T-helper 17 cell (primary cell): ENCODE results near the gene C1orf21. TPM values are rescaled to one million over a fixed set of nuclear protein-coding genes. Genes with fewer than 3 reads are reported as not detected.

Experiments
- ATAC-seq: fragments of 150-1000 bp; cut with Tn5 transposase; 2 replicates; pipeline ENCODE4 v1.10.0; 2021; ENCODE audit warnings: mild to moderate bottlenecking, moderate library complexity
- DNase-seq, 3 donors: peaks; one replicate each; pipeline versions ENCODE4 v3.0.0 to v3.0.0-alpha.2; 2020 to 2021
- H3K9me3 ChIP-seq: one replicate; pipeline ENCODE4 v1.7.0; 2013; ENCODE audit warnings: low read length, mild to moderate bottlenecking; ENCODE audit not compliant: control insufficient read depth, poor library complexity, severe bottlenecking
- H3K27ac Mint-ChIP-seq: one replicate; pipeline ENCODE4 v1.8.0; 2022; ENCODE audit warnings: mild to moderate bottlenecking, moderate library complexity, mixed read lengths
- H3K27me3 Mint-ChIP-seq: one replicate; pipeline ENCODE4 v1.8.0; 2022; ENCODE audit warnings: mixed read lengths
- H3K36me3 Mint-ChIP-seq: one replicate; pipeline ENCODE4 v1.8.0; 2022; ENCODE audit warnings: low read depth, mixed read lengths
- H3K4me1 Mint-ChIP-seq: one replicate; pipeline ENCODE4 v1.8.0; 2022; ENCODE audit warnings: mild to moderate bottlenecking, mixed read lengths
- H3K4me3 Mint-ChIP-seq: one replicate; pipeline ENCODE4 v1.8.0; 2022; ENCODE audit warnings: mild to moderate bottlenecking, moderate library complexity, mixed read lengths
- total RNA-seq, 4 donors: library from RNA in 2 of 4; stranded (reverse) in 2 of 4; gene quantifications; one replicate each; pipeline ENCODE4 v1.2.3 and lab custom pipeline; 2022 to 2026

Gene C1orf21
- total RNA-seq, 2 donors from 2014 or later, result 0.78 to 1.1 TPM

GRCh38 chr1:184497959-184498723 lies 111.3 kb downstream of the C1orf21 start:
- H3K27me3 Mint-ChIP-seq, result peaks cover 17% of the 10 kb centered on the region
- H3K4me1 Mint-ChIP-seq, result peaks cover 4% of the 10 kb centered on the region
- H3K4me3 Mint-ChIP-seq, result no peak overlapping the region
- H3K36me3 Mint-ChIP-seq, result peaks cover 3% of the 10 kb centered on the region
- H3K9me3 ChIP-seq, result no peaks in the 10 kb centered on the region
- ATAC-seq (no peak), DNase-seq (no peak)
- no peak overlapping the region for H3K27ac Mint-ChIP-seq

GRCh38 chr1:184499616-184500015 lies 112.8 kb downstream of the C1orf21 start:
- peaks cover 30% of the 10 kb centered on the region for H3K27me3 Mint-ChIP-seq
- no peak overlapping the region for H3K27ac Mint-ChIP-seq
- no peaks in the 10 kb centered on the region for H3K9me3 ChIP-seq
- H3K4me1 Mint-ChIP-seq, result no peaks in the 10 kb centered on the region
- no peaks in the 10 kb centered on the region for H3K36me3 Mint-ChIP-seq
- ATAC-seq, result no peak
- no peak for DNase-seq
- H3K4me3 Mint-ChIP-seq, result no peak overlapping the region

DNA sequence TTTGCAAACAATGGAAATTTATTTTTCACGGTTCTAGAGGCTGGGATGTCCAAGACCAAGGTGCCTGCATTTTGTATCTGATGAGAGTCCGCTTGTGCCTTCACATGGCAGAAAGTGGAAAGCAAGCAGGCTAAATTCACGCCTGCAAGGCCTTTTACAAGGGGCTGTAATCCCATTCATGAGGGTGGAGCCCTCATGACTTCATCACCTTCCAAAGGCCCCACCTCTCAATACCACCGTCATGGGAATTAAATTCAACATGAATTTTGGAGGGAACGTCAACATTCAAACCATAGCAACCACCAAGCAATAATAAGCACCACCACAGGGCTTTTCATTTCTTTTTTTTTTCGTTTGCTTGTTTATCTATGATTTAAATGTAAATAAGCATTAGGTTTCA lies 115.3 kb downstream of the C1orf21 start:
- H3K9me3 ChIP-seq, result no peaks in the 10 kb centered on the region
- Mint-ChIP-seq H3K4me1 (no peaks in the 10 kb centered on the region), H3K27me3 (peaks cover 35% of the 10 kb centered on the region), H3K4me3 (no peak overlapping the region), H3K27ac (no peak overlapping the region), H3K36me3 (no peaks in the 10 kb centered on the region)
- no peak for DNase-seq
- ATAC-seq, result no peak

DNA sequence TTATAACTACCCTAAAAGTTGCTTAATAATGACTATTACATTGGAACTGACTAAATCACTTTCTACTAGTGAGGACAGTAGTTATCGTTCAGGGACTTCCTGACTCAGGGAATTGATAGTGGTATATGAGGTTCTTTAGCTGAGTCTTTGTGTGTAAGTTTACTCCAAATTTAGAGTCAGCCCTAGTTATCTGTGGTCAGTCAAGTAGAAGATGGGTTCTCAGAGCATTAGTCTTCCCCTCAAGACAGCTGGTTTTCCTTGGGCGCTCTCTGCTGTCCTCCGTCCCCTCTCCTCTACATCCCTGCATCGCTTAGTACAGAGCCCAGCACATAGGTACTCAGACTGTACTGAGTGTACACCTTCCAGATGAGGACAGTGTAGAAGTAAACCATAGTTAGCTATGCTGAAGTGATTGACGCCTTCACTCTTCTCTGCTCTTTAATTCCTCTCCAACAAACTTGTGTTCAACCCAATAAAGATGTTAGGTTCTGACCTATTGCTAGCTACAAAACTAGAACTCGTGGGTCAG lies 116.5 kb downstream of the C1orf21 start:
- Mint-ChIP-seq H3K36me3 (no peaks in the 10 kb centered on the region), H3K4me3 (no peak overlapping the region), H3K27me3 (peaks cover 38% of the 10 kb centered on the region), H3K27ac (peak overlapping the region; percentile 74), H3K4me1 (no peaks in the 10 kb centered on the region)
- H3K9me3 ChIP-seq, result no peaks in the 10 kb centered on the region
- ATAC-seq (no peak), DNase-seq (no peak)

DNA sequence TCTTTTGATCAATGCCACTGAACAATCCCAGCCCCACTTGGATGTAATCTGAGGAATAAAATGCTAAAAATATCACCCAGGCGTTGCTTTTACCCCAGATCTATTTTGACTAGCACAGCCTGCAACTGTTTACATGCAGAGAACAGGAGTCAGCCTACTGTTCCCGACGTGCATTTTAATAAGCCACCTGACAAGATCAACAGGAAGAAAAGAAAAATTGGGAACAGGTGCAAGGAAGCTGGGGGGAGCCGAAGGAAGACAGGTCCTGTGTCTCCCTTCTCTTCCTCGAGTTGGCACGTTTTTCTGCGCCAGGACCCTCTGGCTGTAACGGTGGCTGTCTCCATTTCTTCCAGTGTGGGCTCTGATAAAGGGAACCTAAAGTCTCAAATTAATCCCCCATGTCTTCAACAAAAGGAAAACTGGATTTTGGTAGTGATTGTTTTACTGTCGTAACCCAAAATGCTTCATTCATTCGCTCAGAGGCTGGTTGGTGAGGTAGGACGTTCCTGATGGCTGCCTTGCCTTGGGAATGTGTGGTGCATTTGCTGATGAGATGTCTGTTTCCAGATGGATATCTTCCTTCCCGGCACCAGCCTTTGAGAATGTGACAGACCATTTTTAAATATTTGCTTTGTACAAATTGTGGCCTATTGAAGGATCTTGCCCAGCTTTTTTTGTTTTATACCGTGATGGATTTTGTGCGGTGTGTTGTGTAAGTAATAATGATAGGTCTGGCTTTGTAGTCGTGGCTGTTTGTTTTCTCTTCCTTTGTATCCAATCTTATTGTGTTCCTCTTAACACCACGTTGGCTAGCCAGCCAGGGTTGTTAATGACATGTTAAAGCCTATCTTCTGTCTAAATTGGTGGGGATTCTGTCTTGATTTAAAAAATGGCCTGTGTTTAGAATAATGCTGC lies 117.5 kb downstream of the C1orf21 start:
- H3K27me3 Mint-ChIP-seq, result peaks cover 38% of the 10 kb centered on the region
- no peaks in the 10 kb centered on the region for H3K4me1 Mint-ChIP-seq

DNA sequence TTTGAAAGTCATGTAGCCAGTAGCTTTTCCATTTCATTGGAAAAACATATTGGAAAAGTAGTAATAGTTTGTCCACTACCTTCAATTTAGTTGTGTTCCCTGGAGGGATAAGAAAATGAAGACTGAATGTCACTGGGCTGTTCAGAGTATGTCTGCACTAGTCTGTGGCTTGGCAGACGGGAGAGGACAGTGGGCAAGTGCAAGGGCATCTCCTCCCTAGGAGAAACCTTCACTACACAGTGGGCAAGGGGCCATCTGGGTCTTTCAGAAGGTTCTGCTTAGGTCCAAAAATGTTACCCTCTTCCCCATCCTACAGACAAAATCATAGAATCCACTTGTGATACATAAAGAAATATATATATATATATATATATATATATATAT lies 118.1 kb downstream of the C1orf21 start:
- DNase-seq (no peak), ATAC-seq (no peak)
- H3K4me3 Mint-ChIP-seq, result no peak overlapping the region
- no peaks in the 10 kb centered on the region for H3K4me1 Mint-ChIP-seq
- no peaks in the 10 kb centered on the region for H3K9me3 ChIP-seq
- no peak overlapping the region for H3K27ac Mint-ChIP-seq
- peaks cover 38% of the 10 kb centered on the region for H3K27me3 Mint-ChIP-seq
- no peaks in the 10 kb centered on the region for H3K36me3 Mint-ChIP-seq

More for the DNA sequence above, 117.5 kb downstream of the C1orf21 start:
- no peaks in the 10 kb centered on the region for H3K9me3 ChIP-seq
- H3K36me3 Mint-ChIP-seq, result no peaks in the 10 kb centered on the region
- ATAC-seq, result no peak
- no peak for DNase-seq
- H3K4me3 Mint-ChIP-seq, result no peak overlapping the region
- peak overlapping the region; percentile 74 for H3K27ac Mint-ChIP-seq

DNA sequence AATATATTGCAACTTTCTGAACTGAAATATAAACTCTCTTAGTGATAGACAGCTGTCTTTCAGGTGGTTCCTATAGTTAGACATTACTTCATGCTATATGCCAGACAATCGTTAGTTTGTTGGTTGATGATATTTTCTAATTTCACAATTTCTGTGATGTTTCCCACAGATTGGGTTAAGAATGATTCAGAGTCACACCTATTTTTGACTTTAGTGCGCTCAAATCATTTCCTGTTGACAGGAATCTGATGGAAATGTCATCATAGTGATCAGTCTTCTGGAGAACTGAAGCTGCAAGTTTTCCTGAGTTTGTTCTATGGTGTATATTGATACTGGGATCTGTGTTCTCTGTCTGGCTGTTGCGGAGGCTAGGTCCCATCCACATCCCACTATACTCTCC lies 119.7 kb downstream of the C1orf21 start:
- Mint-ChIP-seq H3K27ac (no peak overlapping the region), H3K4me3 (no peak overlapping the region), H3K4me1 (no peaks in the 10 kb centered on the region), H3K36me3 (no peaks in the 10 kb centered on the region), H3K27me3 (peaks cover 23% of the 10 kb centered on the region)
- H3K9me3 ChIP-seq, result no peaks in the 10 kb centered on the region
- DNase-seq (no peak), ATAC-seq (no peak)

DNA sequence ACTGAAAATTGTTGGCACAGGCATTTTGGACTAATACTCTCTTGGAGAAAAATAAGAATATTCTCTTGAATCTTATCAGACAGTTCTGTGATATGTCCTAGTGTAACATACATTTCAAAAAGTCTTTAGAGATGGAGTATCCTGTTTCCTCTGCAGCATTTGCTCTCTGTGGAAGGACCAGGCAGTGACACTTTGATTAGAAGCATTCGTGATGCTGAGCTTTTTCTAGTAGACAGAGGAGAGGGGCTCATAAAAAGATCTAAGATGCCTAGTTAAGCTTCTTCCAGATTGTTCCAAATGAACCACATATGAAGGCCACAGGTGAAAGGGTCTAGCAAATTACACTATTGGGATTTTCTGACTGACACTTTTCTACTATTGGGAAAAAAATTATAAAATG lies 120.3 kb downstream of the C1orf21 start:
- DNase-seq, result no peak
- no peaks in the 10 kb centered on the region for H3K9me3 ChIP-seq
- no peaks in the 10 kb centered on the region for H3K36me3 Mint-ChIP-seq
- no peak overlapping the region for H3K27ac Mint-ChIP-seq
- no peak overlapping the region for H3K4me3 Mint-ChIP-seq
- ATAC-seq, result no peak
- H3K4me1 Mint-ChIP-seq, result no peaks in the 10 kb centered on the region
- H3K27me3 Mint-ChIP-seq, result peaks cover 21% of the 10 kb centered on the region

GRCh38 chr1:184507604-184508280 lies 120.9 kb downstream of the C1orf21 start:
- no peak overlapping the region for H3K27ac Mint-ChIP-seq
- ATAC-seq (no peak), DNase-seq (no peak)
- H3K4me3 Mint-ChIP-seq, result no peak overlapping the region
- H3K9me3 ChIP-seq, result no peaks in the 10 kb centered on the region
- H3K27me3 Mint-ChIP-seq, result peaks cover 21% of the 10 kb centered on the region
- H3K36me3 Mint-ChIP-seq, result no peaks in the 10 kb centered on the region
- no peaks in the 10 kb centered on the region for H3K4me1 Mint-ChIP-seq

GRCh38 chr1:184509105-184509504 lies 122.3 kb downstream of the C1orf21 start:
- DNase-seq, result no peak
- Mint-ChIP-seq H3K36me3 (no peaks in the 10 kb centered on the region), H3K4me3 (no peak overlapping the region), H3K27ac (no peak overlapping the region), H3K4me1 (no peaks in the 10 kb centered on the region), H3K27me3 (peaks cover 13% of the 10 kb centered on the region)
- no peaks in the 10 kb centered on the region for H3K9me3 ChIP-seq
- ATAC-seq, result no peak

DNA sequence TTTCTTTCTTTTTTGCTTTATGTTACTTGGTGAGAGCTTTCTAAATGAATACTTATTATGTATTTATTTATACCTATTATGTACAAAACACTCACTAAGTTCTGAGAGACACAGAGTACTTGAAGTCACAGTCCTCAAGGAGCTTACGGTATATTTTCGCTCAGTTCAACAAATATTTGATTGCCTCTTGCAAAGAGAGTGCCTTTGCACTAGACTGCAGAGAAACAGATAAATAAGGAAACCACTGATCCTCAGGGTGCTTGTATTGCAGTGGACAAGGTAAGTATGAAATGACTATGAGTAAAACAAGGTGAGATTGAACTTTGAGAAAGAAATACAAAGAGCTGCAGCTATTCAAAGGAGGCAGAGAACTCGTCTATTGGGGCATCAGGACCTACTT lies 123.3 kb downstream of the C1orf21 start:
- H3K4me3 Mint-ChIP-seq, result no peak overlapping the region
- DNase-seq (no peak), ATAC-seq (no peak)
- no peaks in the 10 kb centered on the region for H3K36me3 Mint-ChIP-seq
- H3K27me3 Mint-ChIP-seq, result peaks cover 11% of the 10 kb centered on the region
- H3K4me1 Mint-ChIP-seq, result no peaks in the 10 kb centered on the region
- no peaks in the 10 kb centered on the region for H3K9me3 ChIP-seq
- H3K27ac Mint-ChIP-seq, result no peak overlapping the region

DNA sequence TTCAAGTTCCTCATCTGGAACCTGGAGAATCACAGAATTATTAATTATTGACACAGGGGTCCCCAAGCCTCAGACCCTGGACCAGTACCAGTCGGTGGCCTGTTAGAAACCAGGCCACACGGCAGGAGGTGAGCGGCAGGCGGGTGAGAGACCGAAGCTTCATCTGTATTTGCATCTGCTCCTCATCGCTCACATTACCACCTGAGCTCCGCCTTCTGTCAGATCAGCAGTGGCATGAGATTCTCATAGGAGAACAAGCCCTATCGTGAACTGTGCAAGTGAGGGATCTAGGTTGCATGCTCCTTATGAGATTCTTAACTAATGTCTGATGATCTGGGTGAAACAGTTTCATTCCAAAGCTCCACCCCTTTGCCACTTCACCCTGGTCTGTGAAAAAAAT lies 125.9 kb downstream of the C1orf21 start:
- DNase-seq, result no peak
- H3K27me3 Mint-ChIP-seq, result peaks cover 19% of the 10 kb centered on the region
- H3K4me1 Mint-ChIP-seq, result no peaks in the 10 kb centered on the region
- no peak overlapping the region for H3K27ac Mint-ChIP-seq
- no peak overlapping the region for H3K4me3 Mint-ChIP-seq
- no peaks in the 10 kb centered on the region for H3K9me3 ChIP-seq
- H3K36me3 Mint-ChIP-seq, result no peaks in the 10 kb centered on the region
- ATAC-seq, result no peak

- no peaks in the 10 kb centered on the region for H3K9me3 ChIP-seq
- Mint-ChIP-seq H3K4me1 (no peaks in the 10 kb centered on the region), H3K36me3 (no peaks in the 10 kb centered on the region), H3K27ac (no peak overlapping the region), H3K27me3 (peaks cover 23% of the 10 kb centered on the region), H3K4me3 (no peak overlapping the region)
- no peak for DNase-seq
- ATAC-seq, result no peak
Observed at GRCh38 chr1:184513421-184513820, 126.6 kb downstream of the C1orf21 start.
